HG02943 (cell line): ENCODE data around the gene BACH2.
"Not testable (repeated sequence)": the region's sequence is repeated elsewhere in the genome, so short reads cannot be mapped to it uniquely, and the experiment has no call there.

Experiments
- ATAC-seq: cut with Tn5 transposase; IDR thresholded peaks from one replicate; pipeline ENCODE4 v1.9.1; 2021; ENCODE audit warnings: mild to moderate bottlenecking, low read depth, moderate library complexity; ENCODE audit not compliant: unreplicated experiment

BACH2 gene

DNA sequence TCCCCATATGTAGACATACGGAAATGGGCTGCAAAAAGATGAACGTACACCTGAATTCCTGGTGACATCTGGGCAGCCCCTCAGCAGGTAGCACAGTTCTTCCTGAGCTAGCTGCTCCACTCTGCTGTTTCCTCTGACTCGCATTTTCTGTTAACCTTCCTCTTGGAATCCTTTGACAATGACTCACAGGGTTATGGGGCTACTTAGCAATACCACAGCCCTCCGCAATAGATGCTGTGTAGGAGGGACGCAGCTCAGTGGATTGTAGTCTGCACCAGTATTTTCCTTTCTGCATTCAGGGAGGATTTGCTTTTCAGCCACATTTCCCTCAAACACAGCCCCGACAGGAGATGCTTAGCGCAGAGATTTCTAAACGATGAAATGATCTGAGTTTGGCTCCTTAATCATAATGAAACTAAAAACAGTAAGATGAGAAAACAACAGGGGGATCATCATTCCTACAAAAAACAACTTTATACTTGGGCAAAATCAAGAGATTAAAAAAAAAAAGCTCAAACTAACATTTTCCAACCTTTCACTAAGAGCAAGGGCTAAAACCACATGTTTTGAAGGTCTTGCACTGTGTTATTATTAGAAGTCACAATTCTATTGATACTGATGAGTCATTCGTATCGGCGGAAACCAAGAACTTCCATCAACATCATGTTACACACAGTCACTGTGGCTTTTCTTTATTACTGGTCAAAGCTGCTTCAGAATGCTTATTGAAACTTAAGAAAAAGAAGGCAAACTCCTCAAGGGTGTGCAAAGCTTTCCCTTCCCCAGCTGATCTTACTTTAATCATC, 12.2 kb downstream of the BACH2 start:
- peak; percentile 68 for ATAC-seq

DNA sequence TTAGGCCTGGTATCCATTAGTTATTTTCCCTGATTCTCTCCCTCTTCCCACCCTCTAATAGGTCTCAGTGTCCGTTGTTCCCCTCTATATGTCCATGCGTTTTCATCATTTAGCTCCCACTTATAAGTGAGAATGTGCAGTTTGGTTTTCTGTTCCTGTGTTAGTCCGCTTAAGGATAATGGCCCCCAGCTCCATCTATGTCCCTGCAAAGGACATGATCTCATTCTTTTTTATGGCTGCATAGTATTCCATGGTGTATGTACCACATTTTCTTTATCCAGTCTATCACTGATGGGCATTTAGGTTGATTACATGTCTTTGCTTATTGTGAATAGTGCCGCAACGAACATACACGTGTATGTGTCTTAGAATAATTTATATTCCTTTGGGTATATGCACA, 14.4 kb downstream of the BACH2 start:
- ATAC-seq: not testable (repeated sequence)

- ATAC-seq: no peak
These were observed 18.5 kb downstream of the BACH2 start for GRCh38 chr6:90278129-90278528.

GRCh38 chr6:90277302-90278011, 19.2 kb downstream of the BACH2 start:
- ATAC-seq: no peak

GRCh38 chr6:90274451-90275030, 22.1 kb downstream of the BACH2 start:
- no peak for ATAC-seq

GRCh38 chr6:90273863-90274262, 22.8 kb downstream of the BACH2 start:
- no peak for ATAC-seq

- ATAC-seq: no peak
These were observed 23.7 kb downstream of the BACH2 start for GRCh38 chr6:90272895-90273294.

DNA sequence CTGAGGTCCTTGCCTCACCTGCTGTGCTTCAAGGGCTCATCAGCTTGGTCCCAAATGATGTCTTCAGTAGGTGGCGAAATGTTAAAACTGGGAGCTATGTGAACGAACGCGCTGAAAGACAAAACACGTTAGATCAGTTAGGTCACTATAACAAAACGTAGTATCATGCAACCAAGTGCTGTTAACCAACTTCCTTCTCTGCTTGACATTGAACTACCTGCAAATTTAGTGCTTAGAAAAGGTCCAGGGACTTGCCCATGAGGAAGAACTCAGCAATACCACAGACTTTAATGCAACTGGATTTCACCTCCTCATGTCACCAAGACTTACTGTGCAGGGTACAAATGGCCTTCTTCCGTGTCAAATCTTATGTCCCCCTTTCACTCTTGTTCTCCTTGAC, 24.8 kb downstream of the BACH2 start:
- ATAC-seq: no peak

- no peak for ATAC-seq
These were observed 27.3 kb downstream of the BACH2 start for GRCh38 chr6:90269334-90269733.

DNA sequence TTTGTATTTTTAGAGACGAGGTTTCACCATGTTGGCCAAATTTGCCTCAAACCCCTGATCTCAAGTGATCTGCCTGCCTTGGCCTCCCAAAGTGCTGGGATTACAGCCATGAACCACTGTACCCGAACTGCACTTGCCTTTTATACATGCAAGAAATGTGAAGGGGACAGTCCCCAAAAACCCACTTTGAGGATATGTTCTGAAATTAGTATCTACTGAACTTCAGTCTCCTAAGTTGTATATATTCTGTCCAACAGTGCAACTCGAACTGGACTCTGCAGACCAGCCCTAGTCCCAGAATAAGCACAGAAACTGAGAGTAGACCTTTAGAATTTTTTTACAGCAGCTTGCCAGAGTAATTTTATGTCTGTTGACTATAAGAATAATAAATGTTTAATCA, 28.5 kb downstream of the BACH2 start:
- ATAC-seq: no peak

- no peak for ATAC-seq
These were observed 29.6 kb downstream of the BACH2 start for GRCh38 chr6:90266905-90267621.

- ATAC-seq: no peak
These were observed 32.1 kb downstream of the BACH2 start for GRCh38 chr6:90264561-90264960.

DNA sequence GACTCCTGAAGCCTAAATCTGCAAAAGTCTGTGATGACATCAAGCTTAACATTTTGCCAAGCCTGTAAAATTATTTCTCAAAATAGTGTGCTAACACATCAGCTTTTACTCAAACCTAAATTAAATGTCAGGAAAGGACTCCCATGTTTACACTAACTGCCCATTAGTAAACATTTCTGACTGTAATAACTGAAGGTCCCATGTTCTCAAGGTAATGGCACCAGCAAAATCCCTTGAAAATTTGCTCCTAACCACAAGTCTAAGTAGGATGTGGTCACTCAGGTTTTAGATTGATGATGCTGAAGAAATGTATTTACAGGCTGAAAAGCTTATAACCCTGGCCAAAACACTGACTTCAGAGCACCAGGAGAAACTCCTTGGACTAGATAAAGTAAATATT, 33.0 kb downstream of the BACH2 start:
- ATAC-seq: no peak

GRCh38 chr6:90261801-90262200, 34.8 kb downstream of the BACH2 start:
- no peak for ATAC-seq

DNA sequence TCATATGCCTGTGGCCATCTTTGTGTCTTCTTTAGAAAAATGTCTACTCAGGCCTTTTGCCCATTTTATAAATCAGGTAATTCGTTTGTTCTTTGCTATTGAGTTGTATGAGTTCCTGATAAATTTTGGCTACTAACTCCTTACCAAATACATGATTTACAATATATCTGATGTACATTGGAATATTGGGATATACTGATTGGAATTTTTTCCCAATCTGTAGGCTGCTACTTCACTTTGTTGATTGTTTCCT, 39.2 kb downstream of the BACH2 start:
- no peak for ATAC-seq

GRCh38 chr6:90256698-90257485, 39.8 kb downstream of the BACH2 start:
- no peak for ATAC-seq

DNA sequence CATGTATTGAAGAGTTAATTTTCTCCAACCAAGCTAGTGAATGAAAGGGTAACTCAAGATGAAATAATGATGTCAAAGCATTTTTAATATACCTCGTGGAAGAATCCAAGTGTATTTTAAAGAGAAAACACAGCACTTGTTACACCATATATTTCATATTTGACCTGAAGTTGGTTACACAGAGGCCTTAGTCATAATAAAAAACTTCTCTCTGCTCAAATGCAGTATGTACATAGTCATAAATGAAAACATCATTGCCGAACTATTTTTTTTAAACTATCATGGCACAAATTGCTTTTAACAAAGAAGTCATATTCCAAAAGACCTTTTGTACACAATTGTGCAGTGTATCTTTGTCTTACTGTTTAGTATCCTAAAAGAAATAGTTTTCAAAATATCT, 43.0 kb downstream of the BACH2 start:
- ATAC-seq: no peak

DNA sequence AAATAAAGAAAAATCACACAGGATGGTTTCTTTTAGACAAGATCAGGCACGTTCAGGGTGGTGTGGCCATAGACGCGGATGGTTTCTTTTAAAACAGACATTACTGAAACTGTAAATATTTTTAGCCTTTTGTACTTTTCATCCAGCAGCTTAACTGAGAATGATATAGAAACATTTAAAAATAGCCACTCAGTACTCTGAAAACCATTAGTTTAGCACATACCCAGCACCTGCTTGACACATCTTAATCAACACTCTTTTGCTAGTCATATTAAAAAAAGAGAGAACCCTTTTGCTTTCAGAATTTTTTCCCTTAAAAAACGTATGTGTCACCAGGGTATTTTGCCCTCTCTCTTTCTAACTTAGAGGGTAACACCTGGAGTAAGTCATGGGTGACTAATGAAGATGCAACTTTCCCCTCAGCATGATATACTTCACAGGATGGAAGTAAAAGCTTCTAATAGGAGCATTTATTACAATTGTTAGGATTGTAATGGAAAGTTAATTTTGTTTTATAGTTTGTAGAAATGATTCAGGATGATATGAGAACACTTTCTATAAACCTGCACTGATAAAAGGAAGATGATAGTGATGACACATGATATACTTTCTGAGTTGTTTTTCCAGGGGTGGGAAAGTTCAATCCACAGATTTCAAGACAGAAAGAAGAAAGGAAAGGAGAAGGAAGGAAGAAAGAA, 45.2 kb downstream of the BACH2 start:
- peak; percentile 88 for ATAC-seq

GRCh38 chr6:90250405-90250804, 46.2 kb downstream of the BACH2 start:
- ATAC-seq: no peak

DNA sequence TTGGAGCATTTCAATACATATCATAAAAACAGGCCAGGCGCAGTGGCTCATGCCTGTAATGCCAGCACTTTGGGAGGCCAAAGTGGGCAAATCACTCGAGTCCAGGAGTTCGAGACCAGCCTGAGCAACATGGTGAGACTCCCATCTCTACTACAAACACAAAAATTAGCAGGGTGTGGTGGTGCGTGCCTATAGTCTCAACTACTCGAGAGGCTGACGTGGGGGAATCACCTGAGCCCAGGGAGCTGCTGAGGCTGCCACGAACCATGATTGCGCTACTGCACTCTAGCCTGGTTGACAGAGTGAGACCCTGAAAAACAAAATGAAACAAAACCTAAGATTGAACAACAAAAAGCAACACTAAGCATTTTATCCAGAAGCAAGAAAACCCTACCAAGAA, 47.2 kb downstream of the BACH2 start:
- ATAC-seq: no peak
